Activated T-helper 1 cell treated with anti-CD3 and anti-CD28 coated beads, Interleukin-12 subunit alpha, Interleukin-12 subunit beta, Interleukin-2, Interleukin-4 antibody, amounts not matched to agents 30 ng/mL and 10 ng/mL and 1 ng/mL, durations not matched to agents 14 hours and 24 hours and 36 hours (primary cell): ENCODE measurements around the gene ACVR1B. TPM values are rescaled to one million over a fixed set of nuclear protein-coding genes. Genes with fewer than 3 reads are reported as not detected.

ENCODE experiments used
- DNase-seq: peaks from one replicate; pipeline ENCODE4 v3.0.0; 2021; ENCODE audit warnings: low spot score
- H3K27ac Mint-ChIP-seq: one replicate; pipeline ENCODE4 v1.8.0; 2021; ENCODE audit warnings: mild to moderate bottlenecking, mixed read lengths
- H3K27me3 Mint-ChIP-seq: one replicate; pipeline ENCODE4 v1.8.0; 2022; ENCODE audit warnings: mild to moderate bottlenecking, moderate library complexity, mixed read lengths; ENCODE audit not compliant: insufficient read depth
- H3K36me3 Mint-ChIP-seq: one replicate; pipeline ENCODE4 v1.8.0; 2021; ENCODE audit warnings: low read depth, mixed read lengths
- H3K4me1 Mint-ChIP-seq: one replicate; pipeline ENCODE4 v1.8.0; 2021; ENCODE audit warnings: low read depth, mixed read lengths
- H3K4me3 Mint-ChIP-seq: one replicate; pipeline ENCODE4 v1.8.0; 2021; ENCODE audit warnings: mild to moderate bottlenecking, moderate library complexity, mixed read lengths
- H3K9me3 Mint-ChIP-seq: one replicate; pipeline ENCODE4 v1.8.0; 2021; ENCODE audit warnings: mixed read lengths
- intact Hi-C: fragments of 100-400 bp; cut with micrococcal nuclease; formaldehyde crosslinking; loops from one replicate; pipeline ENCODE4 v1.15.1; 2024
- total RNA-seq: library from RNA; stranded (reverse); gene quantifications from 2 replicates; pipeline ENCODE4 v1.2.3, GENCODE V29; 2022

The ACVR1B gene
- total RNA-seq, 1 donor from 2014 or later = 11.4 TPM

GRCh38 chr12:52045794-52046199 lies 94.3 kb downstream of the ACVR1B start:
- Mint-ChIP-seq H3K27ac (peak overlapping the region; percentile 34), H3K4me3 (no peak overlapping the region), H3K9me3 (no peaks in the 10 kb centered on the region), H3K4me1 (peaks cover 42% of the 10 kb centered on the region), H3K27me3 (peaks cover 2% of the 10 kb centered on the region), H3K36me3 (peaks cover 3% of the 10 kb centered on the region)
- intact Hi-C loops = no loop called here
- no peak for DNase-seq

Other genes with a start within 250 kb of the ACVR1B start
- gene FIGNL2, start 103.0 kb upstream of the ACVR1B start, total RNA-seq = 0.15 and 0.18 TPM in 2 replicates
- not detected in 2 replicates for gene ANKRD33, start 63.6 kb upstream of the ACVR1B start, total RNA-seq
- not detected in 2 replicates for gene ACVRL1, start 44.2 kb upstream of the ACVR1B start, total RNA-seq
- 8.9 and 12.8 TPM in 2 replicates for gene TAMALIN, start 55.2 kb downstream of the ACVR1B start, total RNA-seq
- gene NR4A1, start 99.7 kb downstream of the ACVR1B start, total RNA-seq = 52.7 and 60.3 TPM in 2 replicates
- gene ATG101, start 118.3 kb downstream of the ACVR1B start, total RNA-seq = 56.2 and 63.3 TPM in 2 replicates
- gene SMIM41, start 128.0 kb downstream of the ACVR1B start, total RNA-seq = 0.44 TPM in 1 of 2 replicates, not detected in the other
- gene KRT80, start 240.3 kb downstream of the ACVR1B start, total RNA-seq = not detected in 2 replicates